Muscle layer of colon (tissue), 2 donors: ENCODE data around the gene ANG.
A peak's percentile ranks its signal among the peaks of the same experiment; 100 is the strongest.
"Not testable (repeated sequence)": the region's sequence is repeated elsewhere in the genome, so short reads cannot be mapped to it uniquely, and the experiment has no call there.

Experiments used
- H3K27ac ChIP-seq: one replicate; pipeline ENCODE4 v1.7.0; 2013; ENCODE audit warnings: low read depth, mild to moderate bottlenecking, low read length, moderate library complexity
- H3K27me3 ChIP-seq, 2 donors: one replicate each; pipeline ENCODE4 v1.7.0; 2013; ENCODE audit warnings: low read length in 2 of 2, mild to moderate bottlenecking in 2 of 2; ENCODE audit not compliant: insufficient read depth in 2 of 2, control insufficient read depth in 1 of 2
- H3K36me3 ChIP-seq: one replicate; pipeline ENCODE4 v1.7.0; 2013; ENCODE audit warnings: mild to moderate bottlenecking, low read length; ENCODE audit not compliant: insufficient read depth
- H3K4me1 ChIP-seq: one replicate; pipeline ENCODE4 v1.7.0; 2013; ENCODE audit warnings: mild to moderate bottlenecking, low read length; ENCODE audit not compliant: insufficient read depth
- H3K4me3 ChIP-seq, 2 donors: one replicate each; pipeline ENCODE4 v1.7.0; 2013; ENCODE audit warnings: low read length in 2 of 2, low read depth in 1 of 2, mild to moderate bottlenecking in 1 of 2, moderate library complexity in 1 of 2
- H3K9ac ChIP-seq: one replicate; pipeline ENCODE4 v1.7.0; 2013; ENCODE audit warnings: low read length
- H3K9me3 ChIP-seq: one replicate; pipeline ENCODE4 v1.7.0; 2013; ENCODE audit warnings: mild to moderate bottlenecking, low read length
- donor health status: abdominal sarcoma.
- donor health status: Adenocarcinoma of cecum.

ANG gene

GRCh38 chr14:20658246-20658645, 30.3 kb upstream of the ANG start:
- H3K4me1 ChIP-seq, result peaks cover 1% of the 10 kb centered on the region
- peaks cover 51 to 76% of the 10 kb centered on the region in 2 donors for H3K27me3 ChIP-seq
- no peaks in the 10 kb centered on the region for H3K9me3 ChIP-seq
- no peak overlapping the region for H3K4me3 ChIP-seq
- H3K27ac ChIP-seq, result no peak overlapping the region
- H3K9ac ChIP-seq, result no peak overlapping the region
- no peaks in the 10 kb centered on the region for H3K36me3 ChIP-seq

- Histone ChIP-seq H3K27ac (no peak overlapping the region), H3K36me3 (no peaks in the 10 kb centered on the region), H3K9ac (no peak overlapping the region), H3K4me1 (no peaks in the 10 kb centered on the region), H3K27me3 (peaks cover 41 to 75% of the 10 kb centered on the region in 2 donors), H3K9me3 (no peaks in the 10 kb centered on the region), H3K4me3 (no peak overlapping the region)
Observed at GRCh38 chr14:20659336-20659735, 29.2 kb upstream of the ANG start.

- Histone ChIP-seq H3K4me1 (no peaks in the 10 kb centered on the region), H3K9ac (no peak overlapping the region), H3K27ac (no peak overlapping the region), H3K36me3 (no peaks in the 10 kb centered on the region), H3K9me3 (no peaks in the 10 kb centered on the region), H3K27me3 (peaks cover 41 to 75% of the 10 kb centered on the region in 2 donors), H3K4me3 (no peak overlapping the region)
Observed at GRCh38 chr14:20659813-20660395, 28.7 kb upstream of the ANG start.

- peaks cover 41 to 64% of the 10 kb centered on the region in 2 donors for H3K27me3 ChIP-seq
- H3K4me1 ChIP-seq, result no peaks in the 10 kb centered on the region
- H3K27ac ChIP-seq, result no peak overlapping the region
- no peaks in the 10 kb centered on the region for H3K36me3 ChIP-seq
- no peak overlapping the region for H3K9ac ChIP-seq
- H3K9me3 ChIP-seq, result no peaks in the 10 kb centered on the region
- no peak overlapping the region for H3K4me3 ChIP-seq
Observed at GRCh38 chr14:20661197-20661596, 27.4 kb upstream of the ANG start.

- Histone ChIP-seq H3K9me3 (no peaks in the 10 kb centered on the region), H3K9ac (no peak overlapping the region), H3K27me3 (peaks cover 29 to 45% of the 10 kb centered on the region in 2 donors), H3K36me3 (no peaks in the 10 kb centered on the region), H3K27ac (no peak overlapping the region), H3K4me3 (peak overlapping the region in 1 of 2 donors; percentile 26), H3K4me1 (no peaks in the 10 kb centered on the region)
Observed at GRCh38 chr14:20662968-20663732, 25.4 kb upstream of the ANG start.

- not testable (repeated sequence) for H3K27ac ChIP-seq, H3K9me3 ChIP-seq, H3K36me3 ChIP-seq, H3K4me1 ChIP-seq, H3K9ac ChIP-seq, H3K4me3 ChIP-seq
- peaks cover 4 to 19% of the 10 kb centered on the region in 2 donors for H3K27me3 ChIP-seq
Observed at GRCh38 chr14:20666400-20666961, 22.1 kb upstream of the ANG start.

- Histone ChIP-seq H3K4me1 (no peaks in the 10 kb centered on the region), H3K9me3 (no peaks in the 10 kb centered on the region), H3K27me3 (peaks cover 3 to 11% of the 10 kb centered on the region in 2 donors), H3K36me3 (no peaks in the 10 kb centered on the region), H3K9ac (no peak overlapping the region), H3K27ac (no peak overlapping the region), H3K4me3 (no peak overlapping the region)
Observed at GRCh38 chr14:20667957-20668356, 20.6 kb upstream of the ANG start.

GRCh38 chr14:20668969-20669368, 19.6 kb upstream of the ANG start:
- Histone ChIP-seq H3K36me3 (no peaks in the 10 kb centered on the region), H3K27ac (no peak overlapping the region), H3K27me3 (peaks cover 0 to 4% of the 10 kb centered on the region in 2 donors), H3K4me1 (no peaks in the 10 kb centered on the region), H3K4me3 (no peak overlapping the region), H3K9me3 (no peaks in the 10 kb centered on the region), H3K9ac (no peak overlapping the region)

- H3K9ac ChIP-seq, result no peak overlapping the region
- no peaks in the 10 kb centered on the region for H3K9me3 ChIP-seq
- H3K4me1 ChIP-seq, result no peaks in the 10 kb centered on the region
- H3K27ac ChIP-seq, result no peak overlapping the region
- H3K27me3 ChIP-seq, result no peaks in the 10 kb centered on the region
- H3K36me3 ChIP-seq, result no peaks in the 10 kb centered on the region
- H3K4me3 ChIP-seq, result no peak overlapping the region
Observed at GRCh38 chr14:20671597-20672283, 16.8 kb upstream of the ANG start.

GRCh38 chr14:20675669-20676068, 12.9 kb upstream of the ANG start:
- H3K9me3 ChIP-seq, result no peaks in the 10 kb centered on the region

GRCh38 chr14:20676072-20676471, 12.5 kb upstream of the ANG start:
- H3K4me1 ChIP-seq, result peaks cover 10% of the 10 kb centered on the region

More at GRCh38 chr14:20675669-20676068, 12.9 kb upstream of the ANG start:
- Histone ChIP-seq H3K4me1 (peaks cover 6% of the 10 kb centered on the region), H3K4me3 (no peak overlapping the region), H3K27ac (no peak overlapping the region), H3K27me3 (no peaks in the 10 kb centered on the region), H3K36me3 (no peaks in the 10 kb centered on the region), H3K9ac (no peak overlapping the region)

More at GRCh38 chr14:20676072-20676471, 12.5 kb upstream of the ANG start:
- Histone ChIP-seq H3K9ac (no peak overlapping the region), H3K9me3 (no peaks in the 10 kb centered on the region), H3K36me3 (no peaks in the 10 kb centered on the region), H3K4me3 (no peak overlapping the region), H3K27ac (no peak overlapping the region), H3K27me3 (no peaks in the 10 kb centered on the region)
